Fibroblast of lung (primary cell): ENCODE measurements around the gene DPYD. TPM values are rescaled to one million over a fixed set of nuclear protein-coding genes. Genes with fewer than 3 reads are reported as not detected.
A peak's percentile ranks its signal among the peaks of the same experiment; 100 is the strongest.

ENCODE experiments used
- DNase-seq, 2 donors: peaks; one replicate each; pipeline versions ENCODE4 v3.0.0 to v3.0.0-alpha.2; 2010; ENCODE audit warnings: low read depth in 2 of 2
- H2AFZ ChIP-seq: 2 replicates; pipeline ENCODE4 v1.5.1; 2012; ENCODE audit warnings: low read length, control low read depth, inconsistent platforms
- H3K27ac ChIP-seq: 2 replicates; pipeline ENCODE4 v1.5.1; 2011; ENCODE audit warnings: low read length, control low read depth; ENCODE audit not compliant: insufficient read depth
- H3K27me3 ChIP-seq: 2 replicates; pipeline ENCODE4 v1.5.1; 2011; ENCODE audit warnings: mild to moderate bottlenecking, low read length; ENCODE audit not compliant: control insufficient read depth, insufficient read depth
- H3K36me3 ChIP-seq: 2 replicates; pipeline ENCODE4 v1.5.1; 2011; ENCODE audit warnings: low read length; ENCODE audit not compliant: control insufficient read depth, insufficient read depth
- H3K4me1 ChIP-seq: 2 replicates; pipeline ENCODE4 v1.5.1; 2011; ENCODE audit warnings: low read length; ENCODE audit not compliant: control insufficient read depth, insufficient read depth; ENCODE audit errors: extremely low read depth
- H3K4me2 ChIP-seq: 2 replicates; pipeline ENCODE4 v1.5.1; 2011; ENCODE audit warnings: low read length, control low read depth; ENCODE audit not compliant: insufficient read depth; ENCODE audit errors: extremely low read depth
- H3K4me3 ChIP-seq, 4 experiments: fragments of 200-600 bp in 1 of 4; sonication (generic) in 1 of 4; replicated peaks in 1 of 4; 2 replicates each; pipeline ENCODE4 v1.5.1; 2011 to 2016; ENCODE audit warnings: low read length in 4 of 4, low read depth in 3 of 4, mild to moderate bottlenecking in 3 of 4, control low read depth in 2 of 4, inconsistent platforms in 1 of 4, mixed read lengths in 1 of 4; ENCODE audit not compliant: insufficient read depth in 1 of 4; ENCODE audit errors: control extremely low read depth in 1 of 4
- H3K79me2 ChIP-seq: 2 replicates; pipeline ENCODE4 v1.5.1; 2012; ENCODE audit warnings: mild to moderate bottlenecking, low read length, inconsistent platforms; ENCODE audit not compliant: control insufficient read depth, insufficient read depth
- H3K9ac ChIP-seq: 2 replicates; pipeline ENCODE4 v1.5.1; 2011; ENCODE audit warnings: mild to moderate bottlenecking, low read length, control low read depth; ENCODE audit not compliant: insufficient read depth
- H3K9me3 ChIP-seq: 2 replicates; pipeline ENCODE4 v1.5.1; 2012; ENCODE audit warnings: low read depth, low read length; ENCODE audit not compliant: control insufficient read depth, insufficient read depth
- H4K20me1 ChIP-seq: 2 replicates; pipeline ENCODE4 v1.5.1; 2011; ENCODE audit warnings: low read length; ENCODE audit not compliant: control insufficient read depth, insufficient read depth; ENCODE audit errors: extremely low read depth
- CTCF ChIP-seq, 2 donors: IDR thresholded peaks in 1 of 2; conservative IDR thresholded peaks in 1 of 2; 1 replicate in 1 of 2; 2 replicates in 1 of 2; pipeline ENCODE4 v1.5.1; 2011 to 2012; ENCODE audit warnings: low read length in 2 of 2, control low read depth in 1 of 2, inconsistent platforms in 1 of 2, low read depth in 1 of 2, mild to moderate bottlenecking in 1 of 2
- EZH2 ChIP-seq: IDR thresholded peaks from 2 replicates; pipeline ENCODE4 v1.5.1; 2012; ENCODE audit warnings: low read length, control low read depth, mild to moderate bottlenecking; ENCODE audit errors: missing control alignments
- polyA plus RNA-seq, 2 donors: library from polyadenylated mRNA; depleted of rRNA in 1 of 2; stranded (reverse) in 1 of 2; unstranded in 1 of 2; fragments of >200 nt; gene quantifications; 2 replicates each; pipeline ENCODE4 v1.2.1, GENCODE V29; 2011 to 2012; ENCODE audit warnings: missing spikeins in 1 of 2
- total RNA-seq: library from RNA; depleted of rRNA; stranded (reverse); fragments of >200 nt; gene quantifications from 2 replicates; pipeline ENCODE4 v1.2.1, GENCODE V29; 2014

The DPYD gene
- total and polyA plus RNA-seq, 2 donors (not counting 1 experiment from before 2014, with no cell fraction given) = 32.0 to 63.1 TPM

GRCh38 chr1:97524211-97524610 lies 396.6 kb downstream of the DPYD start:
- no peaks in the 10 kb centered on the region for H3K79me2 ChIP-seq
- H4K20me1 ChIP-seq = no peaks in the 10 kb centered on the region
- H3K36me3 ChIP-seq = no peaks in the 10 kb centered on the region
- no peaks in the 10 kb centered on the region for H3K9me3 ChIP-seq
- no peak overlapping the region for H3K9ac ChIP-seq
- TF ChIP-seq EZH2 (no peak), CTCF (conservative IDR thresholded peaks at IDR 0.05 in 1 of 2, IDR thresholded peaks at IDR 0.05 in 1 of 2; ENCODE audit: low read depth in 1 of 2, low read length in 2 of 2) (no peak)
- DNase-seq = peak in 1 of 2 donors; percentile 66
- no peak overlapping the region for H3K4me3 ChIP-seq
- no peak overlapping the region for H3K4me2 ChIP-seq
- H2AFZ ChIP-seq = no peak overlapping the region
- no peaks in the 10 kb centered on the region for H3K27me3 ChIP-seq
- H3K27ac ChIP-seq = no peak overlapping the region
- no peaks in the 10 kb centered on the region for H3K4me1 ChIP-seq

GRCh38 chr1:97516588-97516987 lies 404.2 kb downstream of the DPYD start:
- H2AFZ ChIP-seq = no peak overlapping the region
- H3K4me1 ChIP-seq = no peaks in the 10 kb centered on the region
- no peaks in the 10 kb centered on the region for H3K79me2 ChIP-seq
- no peaks in the 10 kb centered on the region for H3K9me3 ChIP-seq
- H3K4me3 ChIP-seq = no peak overlapping the region
- DNase-seq = no peak
- TF ChIP-seq EZH2 = no peak
- TF ChIP-seq CTCF (conservative IDR thresholded peaks at IDR 0.05 in 1 of 2, IDR thresholded peaks at IDR 0.05 in 1 of 2; ENCODE audit: low read depth in 1 of 2, low read length in 2 of 2) = no peak
- H3K36me3 ChIP-seq = no peaks in the 10 kb centered on the region
- no peak overlapping the region for H3K9ac ChIP-seq
- no peaks in the 10 kb centered on the region for H3K27me3 ChIP-seq
- H3K27ac ChIP-seq = no peak overlapping the region
- no peaks in the 10 kb centered on the region for H4K20me1 ChIP-seq
- H3K4me2 ChIP-seq = no peak overlapping the region

- TF ChIP-seq EZH2 = no peak
- TF ChIP-seq CTCF (conservative IDR thresholded peaks at IDR 0.05 in 1 of 2, IDR thresholded peaks at IDR 0.05 in 1 of 2; ENCODE audit: low read depth in 1 of 2, low read length in 2 of 2) = no peak
- H3K79me2 ChIP-seq = no peaks in the 10 kb centered on the region
- no peaks in the 10 kb centered on the region for H3K27me3 ChIP-seq
- H3K9me3 ChIP-seq = no peaks in the 10 kb centered on the region
- H3K4me3 ChIP-seq = no peak overlapping the region
- no peak for DNase-seq
- no peak overlapping the region for H3K4me2 ChIP-seq
- no peaks in the 10 kb centered on the region for H3K4me1 ChIP-seq
- H3K9ac ChIP-seq = no peak overlapping the region
- no peaks in the 10 kb centered on the region for H4K20me1 ChIP-seq
- no peak overlapping the region for H2AFZ ChIP-seq
- no peaks in the 10 kb centered on the region for H3K36me3 ChIP-seq
- no peak overlapping the region for H3K27ac ChIP-seq
These were observed 412.1 kb downstream of the DPYD start for GRCh38 chr1:97508653-97509218.
